Activated CD8-positive, alpha-beta memory T cell treated with anti-CD3 and anti-CD28 coated beads for 1 hour (primary cell): ENCODE data around the gene HOGA1.
"Not testable (repeated sequence)": the region's sequence is repeated elsewhere in the genome, so short reads cannot be mapped to it uniquely, and the experiment has no call there.

ENCODE experiments used
- DNase-seq, 2 donors: peaks; one replicate each; pipeline ENCODE4 v3.0.0-alpha.2; 2020; ENCODE audit warnings: low read depth in 1 of 2; ENCODE audit errors: extremely low read depth in 1 of 2

HOGA1 gene

DNA sequence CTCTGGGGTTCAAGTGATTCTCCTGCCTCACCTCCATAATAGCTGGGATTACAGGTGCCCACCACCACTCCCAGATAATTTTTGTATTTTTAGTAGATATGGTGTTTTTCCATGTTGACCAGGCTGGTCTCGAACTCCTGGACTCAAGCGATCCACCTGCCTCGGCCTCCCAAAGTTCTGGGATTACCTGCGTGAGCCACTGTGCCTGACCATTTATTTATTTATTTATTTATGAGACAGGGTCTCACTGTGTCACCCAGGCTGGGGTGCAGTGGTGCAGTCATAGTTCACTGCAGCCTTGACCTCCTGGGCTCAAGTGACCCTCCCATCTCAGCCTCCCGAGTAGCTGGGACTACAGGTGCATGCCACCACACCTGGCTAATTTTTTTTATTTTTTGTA, 29.9 kb upstream of the HOGA1 start:
- not testable (repeated sequence) for DNase-seq

DNA sequence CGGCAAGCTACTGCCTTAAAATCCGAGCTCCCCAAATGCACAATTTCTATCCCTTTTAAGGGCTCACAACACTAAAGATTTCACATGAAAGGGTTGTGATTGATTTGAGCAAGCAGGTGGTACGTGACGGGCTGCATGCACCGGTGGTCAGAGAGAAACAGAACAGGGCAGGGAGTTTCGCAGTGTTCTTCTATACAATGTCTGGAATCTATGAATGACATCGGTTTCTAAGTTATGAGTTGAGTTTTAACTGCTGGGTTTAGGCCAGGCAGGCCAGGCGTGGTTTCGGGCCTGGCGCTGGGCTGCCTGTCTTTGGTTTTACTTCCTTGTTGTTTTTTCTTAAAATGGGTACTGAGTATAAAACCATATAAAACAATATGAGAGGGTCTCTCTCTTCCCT, 28.6 kb upstream of the HOGA1 start:
- not testable (repeated sequence) for DNase-seq

DNA sequence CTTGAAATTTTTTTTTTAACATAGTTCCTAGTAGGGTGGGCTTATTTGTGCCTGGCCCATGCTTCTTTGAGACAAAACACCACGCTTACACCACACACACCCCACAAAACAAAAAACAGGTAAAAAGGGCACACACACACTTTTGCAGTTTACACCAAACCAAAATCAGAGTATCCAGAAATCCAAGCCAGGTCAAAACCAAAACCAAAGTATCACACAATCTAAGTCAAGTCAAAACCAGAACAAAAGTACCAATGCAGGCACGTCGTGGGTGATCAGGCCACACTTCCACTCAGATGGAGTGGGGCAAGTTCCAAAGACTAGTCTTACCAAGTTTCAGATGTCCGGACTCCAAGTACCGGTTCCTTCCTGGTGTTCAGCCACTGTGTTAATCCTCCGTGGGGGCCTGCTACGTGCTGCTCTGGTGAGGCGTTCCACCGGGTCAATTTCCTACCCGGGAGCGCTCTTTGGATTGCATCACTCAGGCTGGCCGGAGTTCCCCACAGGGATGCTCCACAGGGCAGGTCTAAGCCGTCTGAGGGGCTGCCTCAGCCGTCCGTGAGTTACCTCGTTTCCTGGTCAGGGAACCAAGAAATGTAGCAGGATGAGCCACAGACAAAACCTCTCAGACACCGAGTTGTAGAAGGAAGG, 23.3 kb upstream of the HOGA1 start:
- DNase-seq, result not testable (repeated sequence)

DNA sequence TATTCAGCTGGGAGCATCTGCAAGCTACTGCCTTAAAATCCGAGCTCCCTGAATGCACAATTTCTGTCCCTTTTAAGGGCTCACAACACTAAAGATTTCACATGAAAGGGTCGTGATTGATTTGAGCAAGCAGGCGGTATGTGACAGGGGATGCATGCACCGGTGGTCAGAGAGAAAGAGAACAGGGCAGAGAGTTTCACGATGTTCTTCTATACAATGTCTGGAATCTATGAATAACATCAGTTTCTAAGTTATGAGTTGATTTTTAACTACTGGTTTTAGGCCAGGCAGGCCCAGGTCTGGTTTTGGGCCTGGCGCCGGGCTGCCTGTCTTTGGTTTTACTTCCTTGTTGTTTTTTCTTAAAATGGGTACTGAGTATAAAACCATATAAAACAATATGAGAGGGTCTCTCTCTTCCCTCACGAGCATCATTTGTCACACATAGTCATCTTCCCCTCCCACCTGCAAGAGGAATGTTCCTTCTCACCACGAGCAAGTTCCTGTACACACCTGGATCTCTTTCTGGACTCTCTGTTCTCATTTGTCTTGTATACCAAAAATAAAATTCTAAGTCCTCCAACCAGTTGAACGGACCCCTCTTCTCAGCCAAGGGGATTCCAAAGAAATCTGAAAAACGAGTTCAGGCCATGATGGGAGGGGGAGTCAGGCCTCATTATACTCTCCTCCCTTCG, 22.7 kb upstream of the HOGA1 start:
- DNase-seq, result not testable (repeated sequence)

DNA sequence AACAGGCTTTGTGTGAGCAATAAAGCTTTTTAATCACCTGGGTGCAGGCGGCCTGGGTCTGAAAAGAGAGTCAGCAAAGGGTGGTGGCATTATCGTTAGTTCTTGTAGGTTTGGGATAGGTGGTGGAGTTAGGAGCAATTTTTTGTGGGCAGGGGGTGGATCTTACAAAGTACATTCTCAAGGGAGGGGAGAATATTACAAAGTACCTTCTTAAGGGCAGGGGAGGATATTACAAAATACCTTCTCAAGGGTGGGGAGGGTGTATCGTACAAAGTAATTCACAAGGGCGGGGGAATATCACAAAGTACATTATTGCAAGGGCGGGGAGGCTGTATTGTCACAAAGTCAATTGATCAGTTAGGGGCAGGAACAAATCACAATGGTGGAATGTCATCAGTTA, 21.9 kb upstream of the HOGA1 start:
- not testable (repeated sequence) for DNase-seq

DNA sequence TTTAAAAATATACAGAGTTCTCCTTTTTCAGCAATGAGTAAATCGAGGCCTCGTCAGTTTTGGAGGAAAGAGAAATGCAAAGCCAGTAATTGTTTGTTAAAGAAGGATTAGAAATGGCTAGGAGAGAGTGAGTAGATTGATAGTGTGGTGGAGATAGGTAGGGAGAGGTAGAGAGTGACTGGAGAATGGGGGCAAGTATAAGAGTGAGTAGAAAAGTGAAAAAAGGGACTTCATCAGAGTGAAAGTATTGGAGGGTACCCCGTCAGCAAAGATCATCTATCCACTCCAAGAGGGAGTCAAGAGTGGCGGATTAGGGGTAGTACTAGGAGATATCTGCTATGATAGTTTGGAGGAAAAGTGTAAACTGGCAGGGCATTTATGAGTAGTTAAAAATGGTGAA, 20.9 kb upstream of the HOGA1 start:
- no peak for DNase-seq

DNA sequence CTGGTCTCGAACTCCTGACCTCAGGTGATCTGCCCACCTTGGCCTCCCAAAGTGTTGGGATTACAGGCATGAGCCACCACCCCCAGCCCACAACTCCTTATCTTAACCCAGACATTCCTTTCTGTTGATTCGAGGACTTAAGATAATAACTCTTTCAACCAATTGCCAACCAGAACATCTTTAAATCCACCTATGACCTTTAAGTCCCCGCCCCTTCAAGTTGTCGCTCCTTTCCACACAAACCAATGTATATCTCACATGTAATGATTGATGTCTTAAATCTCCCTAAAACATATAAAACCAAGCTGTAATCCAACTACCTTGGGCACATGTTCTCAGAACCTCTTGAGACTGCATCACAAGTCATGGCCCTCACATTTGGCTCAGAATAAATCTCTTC, 19.4 kb upstream of the HOGA1 start:
- DNase-seq, result no peak

DNA sequence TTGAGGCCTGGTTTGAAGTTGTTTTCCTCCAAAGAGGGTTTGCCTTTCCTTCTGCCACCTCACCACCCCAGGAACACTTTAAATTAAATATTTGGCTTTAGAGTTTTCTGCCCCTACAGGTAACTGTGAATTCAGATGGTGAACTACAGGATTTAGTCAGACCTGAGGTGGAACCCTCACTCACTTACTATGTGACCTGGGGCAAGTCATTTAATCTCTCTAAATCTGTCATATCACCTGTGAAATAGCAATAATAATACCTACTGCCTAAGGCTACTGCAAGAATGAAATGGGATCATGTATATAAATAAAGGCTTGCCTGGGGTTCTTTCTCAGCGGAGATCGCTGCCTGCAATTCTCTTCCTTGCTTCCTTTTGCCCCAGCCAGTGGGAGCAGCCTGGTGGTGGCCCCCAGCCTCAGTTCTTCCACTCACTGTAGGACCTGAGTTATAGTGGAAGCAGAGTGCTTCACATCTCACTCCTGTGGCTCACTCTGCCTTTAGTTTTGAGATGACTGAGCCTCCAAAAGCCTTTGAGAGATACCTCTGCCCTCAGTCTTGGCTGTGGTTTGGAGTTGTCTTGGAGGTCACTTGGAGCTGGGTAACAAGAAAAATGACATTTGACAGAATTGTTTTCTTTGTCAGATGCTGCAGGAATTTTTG, 17.7 kb upstream of the HOGA1 start:
- no peak for DNase-seq

DNA sequence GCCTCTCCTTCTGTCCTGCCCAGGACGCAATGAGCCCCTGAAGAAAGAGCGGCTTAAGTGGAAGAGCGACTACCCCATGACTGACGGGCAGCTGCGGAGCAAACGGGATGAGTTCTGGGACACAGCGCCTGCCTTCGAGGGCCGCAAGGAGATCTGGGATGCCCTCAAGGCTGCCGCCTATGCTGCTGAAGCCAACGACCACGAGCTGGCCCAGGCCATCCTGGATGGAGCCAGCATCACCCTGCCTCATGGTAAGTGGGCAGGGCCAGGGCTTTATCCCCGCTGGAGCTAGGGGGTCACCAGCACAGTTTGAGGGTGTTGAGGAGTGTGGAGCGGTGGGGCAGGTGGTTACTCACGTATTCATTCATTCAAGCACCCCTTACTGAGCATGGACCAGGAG, 16.3 kb upstream of the HOGA1 start:
- no peak for DNase-seq

DNA sequence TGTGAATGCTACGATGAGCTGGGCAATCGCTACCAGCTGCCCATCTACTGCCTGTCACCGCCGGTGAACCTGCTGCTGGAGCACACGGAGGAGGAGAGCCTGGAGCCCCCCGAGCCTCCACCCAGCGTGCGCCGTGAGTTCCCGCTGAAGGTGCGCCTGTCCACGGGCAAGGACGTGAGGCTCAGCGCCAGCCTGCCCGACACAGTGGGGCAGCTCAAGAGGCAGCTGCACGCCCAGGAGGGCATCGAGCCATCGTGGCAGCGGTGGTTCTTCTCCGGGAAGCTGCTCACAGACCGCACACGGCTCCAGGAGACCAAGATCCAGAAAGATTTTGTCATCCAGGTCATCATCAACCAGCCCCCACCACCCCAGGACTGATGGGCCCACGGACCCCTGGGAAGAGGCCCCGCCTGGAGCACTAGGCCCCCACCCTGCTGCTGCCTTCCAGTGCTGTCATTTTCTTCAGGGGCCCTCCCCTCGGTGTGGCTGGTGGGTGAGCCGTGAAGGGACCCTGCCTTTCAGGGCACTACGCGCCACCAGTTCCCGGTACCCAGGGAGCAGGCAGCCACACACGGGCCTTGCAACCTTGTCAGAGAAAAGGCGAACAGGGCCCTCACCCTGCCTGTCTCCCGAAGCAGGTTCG, 13.9 kb upstream of the HOGA1 start:
- no peak for DNase-seq

DNA sequence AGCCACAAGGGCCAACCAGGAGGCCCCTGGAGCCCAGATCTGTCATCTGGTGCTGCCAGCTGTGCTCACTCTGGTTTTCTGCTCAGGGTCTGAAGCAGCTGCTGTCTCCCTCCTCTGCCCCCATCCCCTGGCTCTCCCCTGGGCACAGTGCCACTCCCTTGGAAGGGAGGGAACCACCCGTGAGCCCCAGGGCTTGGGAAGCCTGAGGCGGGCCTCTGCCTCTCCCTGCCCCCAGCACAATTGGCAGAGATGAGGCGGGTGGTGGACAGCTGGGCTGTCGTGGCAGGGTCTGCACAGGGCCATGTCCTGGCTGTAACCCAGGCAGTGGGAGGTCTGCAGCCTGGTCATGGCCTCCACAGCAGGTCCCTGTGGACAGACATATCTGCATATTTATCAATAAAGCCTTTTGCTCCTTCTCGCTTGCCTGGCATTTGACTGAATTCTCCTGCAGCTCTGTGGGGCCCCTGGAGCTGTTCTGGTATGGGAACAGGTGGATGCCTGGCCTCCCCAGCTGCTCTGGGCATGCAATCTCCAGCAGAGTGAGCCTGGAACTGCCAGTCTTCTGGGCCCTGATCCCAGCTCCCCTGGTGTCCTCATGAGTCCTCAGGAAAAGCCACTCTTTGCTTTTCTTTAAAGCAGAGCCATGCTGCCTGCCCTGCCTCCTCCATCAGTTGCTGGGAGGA, 13.3 kb upstream of the HOGA1 start:
- DNase-seq, result no peak

DNA sequence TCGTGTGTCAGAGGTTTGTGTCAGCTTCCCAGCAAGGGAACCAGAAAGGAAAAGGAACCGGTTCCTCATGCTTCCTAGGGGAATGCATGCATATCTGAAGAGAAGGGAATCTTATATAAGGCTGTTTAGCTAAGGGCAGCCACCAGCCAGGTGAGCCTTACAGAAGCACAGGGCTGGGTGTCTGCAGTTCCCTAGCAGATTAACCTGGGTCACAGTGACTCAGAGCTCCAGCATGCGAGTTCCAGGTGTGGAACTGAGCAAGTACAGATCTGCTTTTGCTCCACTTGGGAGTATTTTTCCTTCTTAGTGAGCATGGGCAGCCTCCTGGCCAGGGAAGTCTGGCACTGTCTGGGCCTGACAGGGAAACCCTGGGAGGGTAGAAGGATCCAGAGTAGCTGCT, 12.6 kb upstream of the HOGA1 start:
- DNase-seq, result no peak

DNA sequence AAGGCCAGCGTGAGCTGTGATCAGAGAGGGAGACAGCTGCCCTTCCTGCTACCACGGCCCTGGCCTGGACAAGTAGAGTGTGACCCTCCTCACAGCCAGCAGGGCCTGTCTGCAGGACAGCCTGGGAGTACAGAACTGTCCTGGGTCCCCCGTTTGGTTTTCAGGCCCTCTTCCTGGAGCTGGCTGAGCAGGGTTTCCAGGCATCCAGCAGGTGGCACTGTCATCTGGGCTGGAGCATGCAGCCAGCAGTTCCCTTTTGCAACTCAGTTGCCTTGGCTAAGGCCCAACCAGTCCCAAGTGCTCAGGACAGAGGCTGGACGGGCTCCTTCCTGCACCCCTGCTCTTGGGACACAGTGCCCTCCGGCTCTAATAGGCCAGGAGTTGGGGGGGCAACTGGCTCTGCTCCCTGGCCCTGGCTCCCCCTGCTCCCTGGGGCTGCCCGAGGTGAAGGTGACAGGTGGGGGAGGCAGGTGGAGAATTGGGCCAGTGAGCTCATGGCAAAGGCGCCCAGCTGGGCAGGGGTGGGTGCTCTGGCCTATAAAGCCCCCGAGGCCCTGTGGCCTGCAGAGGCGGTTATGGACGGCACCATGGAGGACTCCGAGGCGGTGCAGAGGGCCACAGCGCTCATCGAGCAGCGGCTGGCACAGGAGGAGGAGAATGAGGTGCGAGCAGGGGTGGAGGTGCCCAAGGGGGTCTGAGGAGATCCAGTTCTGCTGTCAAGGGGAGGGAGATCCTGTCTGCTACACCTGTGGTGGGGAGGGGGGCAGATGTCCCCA, 11.8 kb upstream of the HOGA1 start, which contains the start of gene ANKRD2:
TSS of gene ANKRD2 (plus strand) at position 566 of the 776 bp plus-strand sequence. CDS start at position 576, 10 bp downstream.
- DNase-seq, result peak in 1 of 2 donors; percentile 28

DNA sequence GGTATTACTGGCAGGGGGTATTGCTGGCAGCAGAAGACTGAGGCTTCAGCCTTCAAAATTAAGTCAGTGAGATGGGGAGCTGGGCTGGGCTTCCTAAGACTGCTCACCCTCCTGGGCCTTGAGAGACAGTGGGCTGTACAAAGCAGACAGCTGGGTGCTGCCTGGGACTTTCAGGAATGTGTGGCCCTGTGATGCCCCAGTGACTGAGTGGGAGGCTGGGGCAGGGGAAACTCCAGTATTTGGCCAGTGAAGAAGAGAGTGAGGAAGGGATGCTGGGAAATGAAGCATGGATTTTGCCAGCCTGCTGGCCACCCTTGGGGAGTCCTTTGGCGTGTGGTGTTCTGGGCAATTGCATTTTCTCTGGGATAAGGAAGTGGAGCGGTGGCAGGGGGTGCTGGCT, 11.2 kb upstream of the HOGA1 start:
- no peak for DNase-seq

DNA sequence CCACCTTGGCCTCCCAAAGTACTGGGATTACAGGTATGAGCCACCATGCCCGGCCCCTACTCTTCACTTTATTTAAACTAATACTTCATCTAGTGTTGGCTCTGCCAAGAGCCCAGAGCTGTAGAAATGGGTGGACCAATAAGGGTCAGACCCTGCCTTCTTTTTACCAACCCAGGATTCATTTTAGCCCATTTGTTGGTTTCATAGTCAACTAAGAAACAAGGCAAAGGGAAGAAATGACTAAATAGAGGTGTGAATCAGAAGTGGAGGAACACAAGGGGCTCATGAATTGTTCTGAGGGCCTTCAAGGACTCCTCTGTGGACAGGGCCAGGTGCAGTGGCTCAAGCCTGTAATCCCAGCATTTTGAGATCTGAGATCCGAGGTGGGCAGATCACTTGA, 10.5 kb upstream of the HOGA1 start:
- DNase-seq, result no peak

DNA sequence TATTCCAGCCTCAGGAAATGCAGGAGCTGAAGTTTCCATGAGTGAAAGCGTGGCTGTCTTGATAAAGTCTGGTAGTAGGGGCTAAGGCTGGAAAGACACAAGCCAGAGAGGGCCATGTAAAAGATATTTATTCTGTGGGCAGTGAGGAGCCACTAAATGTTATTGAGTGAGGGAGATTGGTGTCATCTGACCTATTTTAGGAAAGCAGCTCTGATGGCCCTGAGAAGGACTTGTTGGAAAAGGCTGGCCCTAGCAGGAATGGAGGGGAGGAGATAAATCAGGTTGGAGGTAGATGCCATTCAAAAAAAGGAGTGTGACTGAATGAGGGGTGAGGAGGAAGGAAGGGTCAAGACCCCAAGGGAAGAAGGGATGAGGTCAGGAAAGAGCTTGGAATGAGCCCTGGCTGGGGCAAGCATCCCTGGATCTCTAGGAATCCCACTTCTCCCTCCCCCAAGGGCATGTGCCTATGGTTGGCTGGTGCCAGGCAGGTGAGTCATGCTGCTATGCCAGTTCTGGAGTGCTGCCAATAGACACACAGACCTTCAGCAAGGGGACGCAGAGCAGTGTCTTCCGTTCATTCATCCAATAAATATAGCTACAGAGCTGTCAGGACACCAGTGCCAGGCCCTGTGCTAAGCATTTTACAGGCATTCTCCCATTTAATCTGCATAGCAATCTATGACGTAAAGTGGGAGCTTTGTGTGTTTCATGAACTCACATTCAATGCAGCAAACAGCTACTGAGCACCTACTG, 9.6 kb upstream of the HOGA1 start:
- DNase-seq, result no peak

DNA sequence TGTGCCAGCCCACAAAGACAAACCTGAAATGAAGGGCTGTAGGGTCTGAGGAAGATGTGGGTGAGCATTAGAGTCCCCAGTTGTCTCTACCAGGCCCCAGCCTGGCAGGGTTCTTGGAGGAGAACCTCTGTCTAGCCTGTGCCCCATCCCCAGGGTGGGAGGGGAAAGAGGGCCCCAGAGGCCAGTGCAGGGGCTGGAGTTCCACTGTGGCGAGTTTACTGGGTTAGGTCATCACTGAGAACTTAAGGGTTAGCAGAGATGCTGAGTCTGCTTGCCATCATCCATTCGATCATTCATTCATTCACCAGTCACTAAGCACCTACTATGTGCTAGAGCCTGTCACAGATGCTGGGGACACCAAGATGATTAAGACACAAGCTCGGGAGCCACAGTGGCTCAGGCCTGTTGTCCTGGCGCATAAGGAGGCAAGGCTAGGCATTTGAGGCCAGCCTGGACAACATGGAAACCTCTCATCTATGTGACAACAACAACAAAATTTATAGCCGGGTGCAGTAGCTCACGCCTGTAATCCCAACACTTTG, 9.0 kb upstream of the HOGA1 start:
- DNase-seq, result no peak

DNA sequence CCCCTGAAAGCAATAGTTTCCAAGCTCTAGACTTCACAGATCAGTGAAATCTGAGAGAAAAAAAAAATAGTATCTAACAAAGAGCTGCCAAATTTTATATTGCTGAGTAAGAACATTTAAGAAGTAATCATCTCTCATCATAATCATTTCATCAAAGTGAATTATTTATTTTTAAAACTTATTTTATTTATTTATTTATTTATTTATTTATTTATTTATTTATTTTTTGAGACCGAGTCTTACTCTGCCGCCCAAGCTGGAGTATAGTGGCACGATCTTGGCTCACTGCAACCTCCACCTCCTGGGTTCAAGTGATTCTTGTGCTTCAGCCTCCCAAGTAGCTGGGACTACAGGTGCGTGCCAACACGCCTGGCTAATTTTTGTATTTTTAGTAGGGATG, 7.7 kb upstream of the HOGA1 start:
- not testable (repeated sequence) for DNase-seq

DNA sequence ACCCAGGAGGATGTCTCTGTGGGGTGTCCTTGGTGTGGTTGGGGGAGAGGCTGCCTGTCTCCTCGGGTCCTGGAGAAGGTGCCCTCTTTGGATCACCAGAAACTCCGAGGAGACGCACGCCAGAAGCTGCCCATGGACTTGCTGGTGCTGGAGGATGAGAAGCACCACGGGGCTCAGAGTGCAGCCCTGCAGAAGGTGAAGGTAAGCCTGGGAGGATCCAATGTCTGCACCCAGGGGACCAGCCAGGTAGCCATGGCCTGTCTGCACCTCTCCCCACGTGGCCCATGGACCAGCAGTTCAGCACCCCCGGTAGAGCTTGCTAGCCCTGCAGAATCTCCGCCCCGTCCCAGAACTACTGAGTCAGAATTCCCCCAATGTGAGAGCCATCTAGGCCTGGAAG, 6.5 kb upstream of the HOGA1 start:
- no peak for DNase-seq
